Vagina (tissue), 2 donors: ENCODE measurements around the gene DMD. TPM values are rescaled to one million over a fixed set of nuclear protein-coding genes. Genes with fewer than 3 reads are reported as not detected.

Experiments
- DNase-seq, 2 donors: peaks; one replicate each; pipeline ENCODE4 v3.0.0-alpha.2; 2017; ENCODE audit errors: extremely low spot score in 2 of 2
- H3K27ac ChIP-seq: fragments of 200-600 bp; sonication (generic); one replicate; pipeline ENCODE4 v1.5.1; 2019
- H3K27me3 ChIP-seq: fragments of 200-600 bp; sonication (generic); one replicate; pipeline ENCODE4 v1.5.1; 2019
- H3K36me3 ChIP-seq, 2 donors: fragments of 200-600 bp; sonication (generic); one replicate each; pipeline ENCODE4 v1.5.1; 2017 to 2019
- H3K4me1 ChIP-seq: fragments of 200-600 bp; sonication (generic); one replicate; pipeline ENCODE4 v1.5.1; 2019
- H3K4me3 ChIP-seq, 2 donors: fragments of 200-600 bp; sonication (generic); 1 replicate in 1 of 2; 2 replicates in 1 of 2; pipeline ENCODE4 v1.5.1; 2016 to 2019
- H3K9me3 ChIP-seq: fragments of 200-600 bp; sonication (generic); one replicate; pipeline ENCODE4 v1.5.1; 2019
- CTCF ChIP-seq, 3 experiments: fragments of 450-650 bp in 2 of 3; fragments of 200-600 bp in 1 of 3; sonication (generic) in 1 of 3; IDR thresholded peaks; one replicate each; pipeline ENCODE4 v1.5.1; 2017 to 2019; ENCODE audit warnings: antibody characterized with exemption in 3 of 3, mild to moderate bottlenecking in 2 of 3, moderate library complexity in 2 of 3
- POLR2A ChIP-seq, 2 donors: fragments of 450-650 bp; IDR thresholded peaks; one replicate each; pipeline ENCODE4 v1.6.1; 2017; ENCODE audit warnings: antibody characterized with exemption in 2 of 2, mild to moderate bottlenecking in 2 of 2, moderate library complexity in 2 of 2
- POLR2AphosphoS5 ChIP-seq, 2 donors: sonication (generic); formaldehyde crosslinking; IDR thresholded peaks; one replicate each; pipeline ENCODE4 v1.9.0; 2017; ENCODE audit warnings: antibody characterized with exemption in 2 of 2, mild to moderate bottlenecking in 2 of 2, low read depth in 1 of 2; ENCODE audit not compliant: insufficient read depth in 1 of 2
- intact Hi-C: fragments of 100-400 bp; cut with DNase I; formaldehyde crosslinking; loops from one replicate; pipeline ENCODE4 v1.15.1; 2023
- total RNA-seq: library from RNA; depleted of rRNA; stranded (reverse); fragments of >200 nt; gene quantifications from one replicate; pipeline ENCODE4 v1.2.3, GENCODE V29; 2016

Gene DMD
- total RNA-seq, 1 donor from 2014 or later: 25.8 TPM

GRCh38 chrX:31546126-31546525 lies 1665.2 kb downstream of the DMD start:
- Histone ChIP-seq H3K27me3 (no peaks in the 10 kb centered on the region), H3K9me3 (no peaks in the 10 kb centered on the region), H3K27ac (no peak overlapping the region), H3K36me3 (no peaks in the 10 kb centered on the region), H3K4me3 (no peak overlapping the region), H3K4me1 (no peaks in the 10 kb centered on the region)
- intact Hi-C loops: no loop called here
- TF ChIP-seq POLR2A (IDR thresholded peaks at IDR 0.05) (no peak), CTCF (IDR thresholded peaks at IDR 0.05) (no peak), POLR2AphosphoS5 (IDR thresholded peaks at IDR 0.05; ENCODE audit: insufficient read depth in 1 of 2, low read depth in 1 of 2) (no peak)
- DNase-seq: no peak

- H3K9me3 ChIP-seq: no peaks in the 10 kb centered on the region
- no peak overlapping the region for H3K27ac ChIP-seq
- no peaks in the 10 kb centered on the region for H3K4me1 ChIP-seq
- H3K4me3 ChIP-seq: no peak overlapping the region
- intact Hi-C loops: no loop called here
- H3K27me3 ChIP-seq: no peaks in the 10 kb centered on the region
- DNase-seq: no peak
- no peaks in the 10 kb centered on the region for H3K36me3 ChIP-seq
- no peak for TF ChIP-seq POLR2A (IDR thresholded peaks at IDR 0.05)
- no peak for TF ChIP-seq POLR2AphosphoS5 (IDR thresholded peaks at IDR 0.05; ENCODE audit: insufficient read depth in 1 of 2, low read depth in 1 of 2)
- no peak for TF ChIP-seq CTCF (IDR thresholded peaks at IDR 0.05)
Measured at GRCh38 chrX:31545726-31546125, 1665.6 kb downstream of the DMD start.

GRCh38 chrX:31545191-31545590 lies 1666.2 kb downstream of the DMD start:
- Histone ChIP-seq H3K27me3 (no peaks in the 10 kb centered on the region), H3K36me3 (no peaks in the 10 kb centered on the region), H3K4me1 (no peaks in the 10 kb centered on the region), H3K4me3 (no peak overlapping the region), H3K27ac (no peak overlapping the region), H3K9me3 (no peaks in the 10 kb centered on the region)
- TF ChIP-seq POLR2AphosphoS5 (IDR thresholded peaks at IDR 0.05; ENCODE audit: insufficient read depth in 1 of 2, low read depth in 1 of 2): no peak
- TF ChIP-seq POLR2A (IDR thresholded peaks at IDR 0.05): no peak
- TF ChIP-seq CTCF (IDR thresholded peaks at IDR 0.05): no peak
- DNase-seq: no peak
- intact Hi-C loops: no loop called here

- TF ChIP-seq POLR2A (IDR thresholded peaks at IDR 0.05) (no peak), POLR2AphosphoS5 (IDR thresholded peaks at IDR 0.05; ENCODE audit: insufficient read depth in 1 of 2, low read depth in 1 of 2) (no peak), CTCF (IDR thresholded peaks at IDR 0.05) (no peak)
- intact Hi-C loops: no loop called here
- Histone ChIP-seq H3K4me1 (no peaks in the 10 kb centered on the region), H3K36me3 (no peaks in the 10 kb centered on the region), H3K9me3 (no peaks in the 10 kb centered on the region), H3K4me3 (no peak overlapping the region), H3K27me3 (no peaks in the 10 kb centered on the region), H3K27ac (no peak overlapping the region)
- DNase-seq: no peak
Measured at GRCh38 chrX:31543634-31544033, 1667.7 kb downstream of the DMD start.

- no peaks in the 10 kb centered on the region for H3K36me3 ChIP-seq
- TF ChIP-seq CTCF (IDR thresholded peaks at IDR 0.05) (no peak), POLR2A (IDR thresholded peaks at IDR 0.05) (no peak), POLR2AphosphoS5 (IDR thresholded peaks at IDR 0.05; ENCODE audit: insufficient read depth in 1 of 2, low read depth in 1 of 2) (no peak)
- H3K27me3 ChIP-seq: no peaks in the 10 kb centered on the region
- no peak for DNase-seq
- intact Hi-C loops: no loop called here
- no peak overlapping the region for H3K4me3 ChIP-seq
- H3K27ac ChIP-seq: no peak overlapping the region
- no peaks in the 10 kb centered on the region for H3K9me3 ChIP-seq
- H3K4me1 ChIP-seq: no peaks in the 10 kb centered on the region
Measured at GRCh38 chrX:31542566-31542965, 1668.8 kb downstream of the DMD start.
